ENCODE measurements around the gene ATP8B4.

The ATP8B4 gene

GRCh38 chr15:49815950-49816349 is 303.1 kb downstream of the ATP8B4 start:
- TF ChIP-seq CTCF (IDR thresholded peaks at IDR 0.05; ENCODE audit: low read depth, low read length): no peak
- H3K4me3 ChIP-seq (ENCODE audit: low read depth, low read length): no peak overlapping the region

- TF ChIP-seq CTCF (IDR thresholded peaks at IDR 0.05; ENCODE audit: low read depth, low read length): no peak
- no peak overlapping the region for H3K4me3 ChIP-seq (ENCODE audit: low read depth, low read length)
These were observed 303.5 kb downstream of the ATP8B4 start for GRCh38 chr15:49815526-49815925.

- no peak overlapping the region for H3K4me3 ChIP-seq (ENCODE audit: low read depth, low read length)
- no peak for TF ChIP-seq CTCF (IDR thresholded peaks at IDR 0.05; ENCODE audit: low read depth, low read length)
These were observed 304.3 kb downstream of the ATP8B4 start for GRCh38 chr15:49814709-49815108.

- TF ChIP-seq CTCF (IDR thresholded peaks at IDR 0.05; ENCODE audit: low read depth, low read length): no peak
- H3K4me3 ChIP-seq (ENCODE audit: low read depth, low read length): no peak overlapping the region
These were observed 305.4 kb downstream of the ATP8B4 start for GRCh38 chr15:49813625-49814024.

GRCh38 chr15:49810720-49811119 is 308.3 kb downstream of the ATP8B4 start:
- TF ChIP-seq CTCF (IDR thresholded peaks at IDR 0.05; ENCODE audit: low read depth, low read length): no peak

GRCh38 chr15:49809894-49810609 is 309.0 kb downstream of the ATP8B4 start:
- H3K4me3 ChIP-seq (ENCODE audit: low read depth, low read length): no peak overlapping the region
- no peak for TF ChIP-seq CTCF (IDR thresholded peaks at IDR 0.05; ENCODE audit: low read depth, low read length)

More at GRCh38 chr15:49810720-49811119, 308.3 kb downstream of the ATP8B4 start:
- no peak overlapping the region for H3K4me3 ChIP-seq (ENCODE audit: low read depth, low read length)

GRCh38 chr15:49808341-49808740 is 310.7 kb downstream of the ATP8B4 start:
- no peak for TF ChIP-seq CTCF (IDR thresholded peaks at IDR 0.05; ENCODE audit: low read depth, low read length)
- no peak overlapping the region for H3K4me3 ChIP-seq (ENCODE audit: low read depth, low read length)

Data from WI38 (cell line).